Measurements from ENCODE around the gene NUP88. TPM values are rescaled to one million over a fixed set of nuclear protein-coding genes. Genes with fewer than 3 reads are reported as not detected.

NUP88 gene
- total and polyA plus RNA-seq, 2 experiments from 2014 or later, result 70.5 to 86.3 TPM

DNA sequence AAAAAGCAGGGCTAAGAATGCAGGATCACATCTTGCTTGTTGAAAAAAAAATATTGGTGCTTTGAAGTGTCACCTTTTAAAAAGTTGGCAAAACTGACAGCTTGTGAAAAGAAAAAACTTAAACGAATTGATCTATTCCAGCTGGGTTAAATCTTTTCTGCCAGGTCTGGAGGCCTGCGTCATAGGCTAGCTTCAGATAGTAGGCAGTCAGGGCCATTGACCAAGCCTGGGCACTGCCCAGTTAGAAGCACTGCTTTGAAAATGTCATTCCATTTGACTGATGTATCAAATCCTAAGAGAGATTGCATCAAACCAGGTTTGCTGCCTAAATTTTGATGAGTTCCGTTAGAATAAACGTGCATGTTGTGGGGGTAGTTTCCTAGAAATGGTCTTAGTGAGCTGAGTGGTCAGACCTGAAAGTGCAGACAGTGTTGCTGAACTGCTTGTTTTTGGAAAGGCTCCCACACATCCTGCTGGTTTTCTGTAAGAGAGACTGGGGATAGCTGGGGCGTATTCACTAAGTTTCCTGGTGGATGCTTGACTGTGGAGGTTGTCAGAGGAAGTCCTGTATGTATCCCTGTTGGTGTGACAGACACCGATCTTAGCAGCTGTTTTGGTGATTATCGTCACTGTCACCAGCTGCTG is 38.8 kb downstream of the NUP88 start:
- TF ChIP-seq, protein P1, sequence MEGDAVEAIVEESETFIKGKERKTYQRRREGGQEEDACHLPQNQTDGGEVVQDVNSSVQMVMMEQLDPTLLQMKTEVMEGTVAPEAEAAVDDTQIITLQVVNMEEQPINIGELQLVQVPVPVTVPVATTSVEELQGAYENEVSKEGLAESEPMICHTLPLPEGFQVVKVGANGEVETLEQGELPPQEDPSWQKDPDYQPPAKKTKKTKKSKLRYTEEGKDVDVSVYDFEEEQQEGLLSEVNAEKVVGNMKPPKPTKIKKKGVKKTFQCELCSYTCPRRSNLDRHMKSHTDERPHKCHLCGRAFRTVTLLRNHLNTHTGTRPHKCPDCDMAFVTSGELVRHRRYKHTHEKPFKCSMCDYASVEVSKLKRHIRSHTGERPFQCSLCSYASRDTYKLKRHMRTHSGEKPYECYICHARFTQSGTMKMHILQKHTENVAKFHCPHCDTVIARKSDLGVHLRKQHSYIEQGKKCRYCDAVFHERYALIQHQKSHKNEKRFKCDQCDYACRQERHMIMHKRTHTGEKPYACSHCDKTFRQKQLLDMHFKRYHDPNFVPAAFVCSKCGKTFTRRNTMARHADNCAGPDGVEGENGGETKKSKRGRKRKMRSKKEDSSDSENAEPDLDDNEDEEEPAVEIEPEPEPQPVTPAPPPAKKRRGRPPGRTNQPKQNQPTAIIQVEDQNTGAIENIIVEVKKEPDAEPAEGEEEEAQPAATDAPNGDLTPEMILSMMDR (IDR thresholded peaks at IDR 0.05; ENCODE audit: low read depth, low read length), result no peak
- peaks cover 77% of the 10 kb centered on the region for H3K36me3 ChIP-seq
- no peaks in the 10 kb centered on the region for H3K9me3 ChIP-seq (ENCODE audit: low read depth)
- peak in 1 of 2 donors; percentile 5 for DNase-seq (ENCODE audit: low read depth in 1 of 2, low spot score in 1 of 2)
- peak overlapping the region; percentile 66 for H3K27ac ChIP-seq
- no peaks in the 10 kb centered on the region for H3K27me3 ChIP-seq
- H3K4me3 ChIP-seq, result no peak overlapping the region
- H3K4me1 ChIP-seq (ENCODE audit: low read depth), result no peaks in the 10 kb centered on the region

DNA sequence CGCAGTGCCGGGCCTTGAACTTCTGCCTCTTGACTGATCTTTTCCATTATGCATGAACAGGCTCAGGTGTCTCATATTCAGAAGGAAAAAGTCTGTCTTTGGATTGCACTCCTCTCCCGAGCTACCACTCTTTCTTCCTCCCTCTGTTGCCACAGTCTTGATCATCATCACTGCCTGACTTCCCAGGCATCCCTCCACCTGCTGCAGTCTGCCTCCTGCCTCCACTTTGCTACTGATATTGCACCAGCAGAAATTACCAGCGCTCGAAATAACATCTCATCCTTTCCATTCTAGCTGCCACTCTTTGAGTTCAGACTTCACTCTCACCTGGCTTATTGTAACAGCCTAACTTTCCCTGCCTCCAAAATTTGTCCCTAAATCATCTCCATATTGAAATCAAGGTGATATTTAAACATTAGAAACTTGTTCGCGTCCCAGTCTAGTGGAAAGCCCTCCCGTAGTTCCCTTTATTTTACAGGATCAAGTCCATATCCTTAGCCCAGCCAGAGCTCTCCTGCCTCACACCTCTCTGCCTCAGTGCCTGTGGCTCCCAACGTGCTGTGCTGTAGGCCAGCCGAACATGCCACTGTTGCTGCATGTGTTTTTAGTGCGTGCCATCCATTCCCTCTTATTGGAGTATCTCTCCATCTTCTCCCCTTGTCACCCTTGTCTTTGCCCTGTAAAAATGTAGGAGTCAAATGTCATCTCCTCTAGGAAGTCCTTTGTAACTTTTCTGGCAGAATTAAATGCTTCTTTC is 39.9 kb downstream of the NUP88 start:
- no peak overlapping the region for H3K4me3 ChIP-seq

DNA sequence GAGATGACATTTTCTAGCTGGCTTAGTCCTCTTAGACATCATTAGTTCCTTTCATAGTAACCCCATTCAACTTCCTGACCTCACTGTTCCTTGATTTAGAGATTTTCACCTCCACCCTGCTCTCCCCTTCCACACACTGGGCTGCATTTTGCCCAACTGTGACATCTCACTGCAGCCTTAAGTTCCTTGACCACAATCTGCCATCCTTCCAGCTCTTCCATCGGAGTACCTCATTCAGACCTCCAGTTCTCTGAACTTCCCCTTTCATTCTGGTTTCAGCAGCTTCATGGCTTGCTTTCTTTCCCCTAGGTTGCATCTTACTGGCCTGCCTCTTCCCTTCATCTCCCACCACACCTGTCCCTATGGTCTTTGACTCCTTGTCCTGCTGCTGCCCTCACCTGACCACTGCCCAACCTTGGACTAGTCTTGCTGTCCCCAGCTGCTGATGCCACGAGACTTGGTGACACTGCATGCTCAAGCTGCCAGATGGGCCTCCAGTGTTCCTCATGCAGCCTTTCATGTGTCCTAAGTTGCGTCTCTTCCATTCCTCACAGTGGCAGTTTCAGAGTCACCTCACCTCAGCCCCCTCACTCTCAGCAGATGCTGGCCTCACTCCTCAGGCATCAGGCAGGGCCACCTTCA is 40.8 kb downstream of the NUP88 start:
- Histone ChIP-seq H3K27ac (no peak overlapping the region), H3K9me3 (ENCODE audit: low read depth) (no peaks in the 10 kb centered on the region), H3K4me3 (no peak overlapping the region), H3K27me3 (no peaks in the 10 kb centered on the region), H3K36me3 (peaks cover 70% of the 10 kb centered on the region), H3K4me1 (ENCODE audit: low read depth) (no peaks in the 10 kb centered on the region)
- TF ChIP-seq, protein P1 (IDR thresholded peaks at IDR 0.05; ENCODE audit: low read depth, low read length), result no peak
- no peak for DNase-seq (ENCODE audit: low read depth in 1 of 2, low spot score in 1 of 2)

More for the DNA sequence above, 39.9 kb downstream of the NUP88 start:
- no peaks in the 10 kb centered on the region for H3K27me3 ChIP-seq
- H3K36me3 ChIP-seq, result peaks cover 73% of the 10 kb centered on the region
- H3K27ac ChIP-seq, result peak overlapping the region; percentile 34
- DNase-seq (ENCODE audit: low read depth in 1 of 2, low spot score in 1 of 2), result no peak
- TF ChIP-seq, protein P1 (IDR thresholded peaks at IDR 0.05; ENCODE audit: low read depth, low read length), result no peak
- no peaks in the 10 kb centered on the region for H3K9me3 ChIP-seq (ENCODE audit: low read depth)
- no peaks in the 10 kb centered on the region for H3K4me1 ChIP-seq (ENCODE audit: low read depth)

DNA sequence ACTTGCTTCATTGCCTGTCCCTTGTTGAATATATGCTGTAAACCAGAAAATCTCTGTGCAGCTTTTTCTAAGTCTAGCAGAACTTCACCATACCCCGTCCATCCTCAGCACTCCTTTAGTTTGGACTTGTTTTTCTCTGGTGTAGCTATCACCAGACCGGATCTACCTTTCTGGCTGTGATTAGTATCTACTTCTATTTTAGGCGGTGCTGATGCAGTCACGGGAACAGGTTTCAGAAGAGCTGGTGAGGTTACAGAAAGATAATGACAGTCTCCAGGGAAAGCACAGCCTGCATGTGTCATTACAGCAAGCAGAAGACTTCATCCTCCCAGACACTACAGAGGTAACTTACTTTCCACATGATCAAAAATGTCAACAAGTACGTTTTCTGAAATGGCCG is 46.4 kb downstream of the NUP88 start:
- no peak for DNase-seq (ENCODE audit: low read depth in 1 of 2, low spot score in 1 of 2)
- Histone ChIP-seq H3K36me3 (peaks cover 59% of the 10 kb centered on the region), H3K4me1 (ENCODE audit: low read depth) (no peaks in the 10 kb centered on the region), H3K27ac (no peak overlapping the region), H3K4me3 (no peak overlapping the region), H3K9me3 (ENCODE audit: low read depth) (no peaks in the 10 kb centered on the region), H3K27me3 (no peaks in the 10 kb centered on the region)
- TF ChIP-seq, protein P1 (IDR thresholded peaks at IDR 0.05; ENCODE audit: low read depth, low read length), result no peak

DNA sequence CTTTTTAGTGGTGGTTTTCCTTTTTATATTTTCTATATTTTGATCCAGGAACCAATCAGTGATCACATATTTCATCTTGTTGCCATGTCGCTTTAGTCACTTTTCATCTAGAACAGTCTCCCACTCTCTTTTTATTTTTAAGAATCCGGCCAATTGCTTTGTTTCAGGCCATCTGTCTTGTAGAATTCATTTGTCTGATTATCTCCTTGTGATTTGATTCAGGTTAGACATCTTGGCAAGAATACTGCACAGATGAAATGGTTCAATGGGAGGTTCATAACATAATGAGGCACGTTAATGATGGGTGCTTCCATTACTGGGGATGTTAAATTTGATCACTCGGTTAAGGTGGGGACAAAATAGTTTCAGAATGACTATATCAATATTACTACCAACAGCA is 49.1 kb downstream of the NUP88 start:
- Histone ChIP-seq H3K4me1 (ENCODE audit: low read depth) (no peaks in the 10 kb centered on the region), H3K9me3 (ENCODE audit: low read depth) (no peaks in the 10 kb centered on the region), H3K4me3 (no peak overlapping the region), H3K27ac (no peak overlapping the region), H3K27me3 (no peaks in the 10 kb centered on the region), H3K36me3 (peaks cover 53% of the 10 kb centered on the region)
- DNase-seq (ENCODE audit: low read depth in 1 of 2, low spot score in 1 of 2), result no peak
- TF ChIP-seq, protein P1 (IDR thresholded peaks at IDR 0.05; ENCODE audit: low read depth, low read length), result no peak

Data from cardiac muscle cell (in vitro differentiated cells and primary cell).